H9 (cell line): ENCODE results near the gene KIF4A. TPM values are rescaled to one million over a fixed set of nuclear protein-coding genes. Genes with fewer than 3 reads are reported as not detected.

Source experiments
- DNase-seq: peaks from one replicate; pipeline ENCODE4 v3.0.0-alpha.2; 2017
- H2AFZ ChIP-seq: one replicate; pipeline ENCODE4 v1.6.1; 2013; ENCODE audit warnings: mild to moderate bottlenecking, low read length, control low read depth, moderate library complexity
- H2AK5ac ChIP-seq: 2 replicates; pipeline ENCODE4 v1.6.1; 2013; ENCODE audit warnings: low read length, control low read depth, mixed read lengths; ENCODE audit not compliant: insufficient read length
- H2BK120ac ChIP-seq: one replicate; pipeline ENCODE4 v1.6.1; 2013; ENCODE audit warnings: low read depth, mild to moderate bottlenecking, low read length, control low read depth, inconsistent platforms; ENCODE audit not compliant: poor library complexity, severe bottlenecking
- H2BK12ac ChIP-seq: 2 replicates; pipeline ENCODE4 v1.6.1; 2013; ENCODE audit warnings: low read length, control low read depth, mixed read lengths, low read depth; ENCODE audit not compliant: insufficient read length
- H2BK15ac ChIP-seq: 2 replicates; pipeline ENCODE4 v1.6.1; 2013; ENCODE audit warnings: low read depth, low read length, control low read depth
- H2BK20ac ChIP-seq: one replicate; pipeline ENCODE4 v1.6.1; 2013; ENCODE audit warnings: low read depth, mild to moderate bottlenecking, low read length, control low read depth, inconsistent platforms; ENCODE audit not compliant: poor library complexity, severe bottlenecking
- H2BK5ac ChIP-seq: 2 replicates; pipeline ENCODE4 v1.6.1; 2013; ENCODE audit warnings: low read length, control low read depth, mixed read lengths; ENCODE audit not compliant: insufficient read length
- H3K14ac ChIP-seq: 2 replicates; pipeline ENCODE4 v1.6.1; 2013; ENCODE audit warnings: low read length, control low read depth; ENCODE audit not compliant: insufficient read depth
- H3K18ac ChIP-seq: 2 replicates; pipeline ENCODE4 v1.6.1; 2013; ENCODE audit warnings: low read depth, mild to moderate bottlenecking, mixed read lengths, low read length, control low read depth; ENCODE audit not compliant: insufficient read length
- H3K23ac ChIP-seq: 2 replicates; pipeline ENCODE4 v1.6.1; 2013; ENCODE audit warnings: low read length, control low read depth, mixed read lengths, low read depth; ENCODE audit not compliant: insufficient read length
- H3K23me2 ChIP-seq: 2 replicates; pipeline ENCODE4 v1.6.1; 2013; ENCODE audit warnings: low read depth, mild to moderate bottlenecking, mixed read lengths, low read length, control low read depth; ENCODE audit not compliant: insufficient read length, poor library complexity, severe bottlenecking
- H3K27ac ChIP-seq: 2 replicates; pipeline ENCODE4 v1.5.1; 2013; ENCODE audit warnings: low read length, control low read depth, mixed read lengths, low read depth; ENCODE audit not compliant: insufficient read length
- H3K27me3 ChIP-seq: 2 replicates; pipeline ENCODE4 v1.6.1; 2013; ENCODE audit warnings: low read length, control low read depth, inconsistent platforms; ENCODE audit not compliant: insufficient read depth
- H3K4ac ChIP-seq: 2 replicates; pipeline ENCODE4 v1.6.1; 2013; ENCODE audit warnings: low read depth, mild to moderate bottlenecking, control low read depth, inconsistent platforms, low read length, moderate library complexity
- H3K4me1 ChIP-seq: 2 replicates; pipeline ENCODE4 v1.6.1; 2013; ENCODE audit warnings: low read length, control low read depth, inconsistent platforms; ENCODE audit not compliant: insufficient read depth
- H3K4me2 ChIP-seq: 2 replicates; pipeline ENCODE4 v1.6.1; 2013; ENCODE audit warnings: low read length, control low read depth, mixed read lengths; ENCODE audit not compliant: insufficient read length, insufficient read depth
- H3K56ac ChIP-seq: 2 replicates; pipeline ENCODE4 v1.6.1; 2013; ENCODE audit warnings: low read depth, mild to moderate bottlenecking, mixed read lengths, low read length, control low read depth; ENCODE audit not compliant: insufficient read length
- H3K79me1 ChIP-seq: 2 replicates; pipeline ENCODE4 v1.6.1; 2013; ENCODE audit warnings: low read depth, mild to moderate bottlenecking, moderate library complexity, low read length, control low read depth, inconsistent platforms; ENCODE audit not compliant: insufficient read depth, poor library complexity, severe bottlenecking
- H3K79me2 ChIP-seq: 2 replicates; pipeline ENCODE4 v1.6.1; 2013; ENCODE audit warnings: low read length, control low read depth, inconsistent platforms; ENCODE audit not compliant: insufficient read depth
- H3K9ac ChIP-seq: 2 replicates; pipeline ENCODE4 v1.6.1; 2013; ENCODE audit warnings: low read length, control low read depth, mixed read lengths; ENCODE audit not compliant: insufficient read length; ENCODE audit errors: extremely low read depth
- H3K9me3 ChIP-seq: one replicate; pipeline ENCODE4 v1.6.1; 2013; ENCODE audit warnings: low read depth, low read length, inconsistent platforms; ENCODE audit not compliant: control insufficient read depth
- H3T11ph ChIP-seq: one replicate; pipeline ENCODE4 v1.6.1; 2013; ENCODE audit warnings: mild to moderate bottlenecking, low read length, control low read depth, inconsistent platforms
- H4K20me1 ChIP-seq: one replicate; pipeline ENCODE4 v1.6.1; 2013; ENCODE audit not compliant: control insufficient read depth, insufficient read length, insufficient read depth
- H4K5ac ChIP-seq: 2 replicates; pipeline ENCODE4 v1.6.1; 2013; ENCODE audit warnings: low read depth, mild to moderate bottlenecking, mixed read lengths, low read length, control low read depth; ENCODE audit not compliant: insufficient read length
- H4K8ac ChIP-seq: replicated peaks from 2 replicates; pipeline ENCODE4 v1.6.1; 2013; ENCODE audit warnings: low read length, control low read depth, mixed read lengths, low read depth; ENCODE audit not compliant: insufficient read length
- H4K91ac ChIP-seq: 2 replicates; pipeline ENCODE4 v1.6.1; 2013; ENCODE audit warnings: low read depth, mild to moderate bottlenecking, moderate library complexity, mixed read lengths, low read length, control low read depth; ENCODE audit not compliant: insufficient read length
- H3K27ac Mint-ChIP-seq, 3 experiments: 2 replicates in 2 of 3; 3 replicates in 1 of 3; pipeline ENCODE4 v1.8.0; 2020 to 2021; ENCODE audit warnings: mixed read lengths in 3 of 3, mild to moderate bottlenecking in 1 of 3, moderate library complexity in 1 of 3
- H3K27me3 Mint-ChIP-seq: 2 replicates; pipeline ENCODE4 v1.8.0; 2021; ENCODE audit warnings: low read depth, mild to moderate bottlenecking, moderate library complexity, mixed read lengths
- H3K36me3 Mint-ChIP-seq, 3 experiments: 2 replicates in 2 of 3; 3 replicates in 1 of 3; pipeline ENCODE4 v1.8.0; 2020 to 2021; ENCODE audit warnings: low read depth in 3 of 3, mixed read lengths in 3 of 3; ENCODE audit not compliant: insufficient read depth in 1 of 3
- H3K4me1 Mint-ChIP-seq, 2 experiments: 2 replicates each; pipeline ENCODE4 v1.8.0; 2020; ENCODE audit warnings: mixed read lengths in 2 of 2
- H3K4me3 Mint-ChIP-seq, 2 experiments: 2 replicates in 1 of 2; 3 replicates in 1 of 2; pipeline ENCODE4 v1.8.0; 2020 to 2021; ENCODE audit warnings: mild to moderate bottlenecking in 2 of 2, mixed read lengths in 2 of 2, moderate library complexity in 1 of 2
- H3K9me3 Mint-ChIP-seq, 2 experiments: 2 replicates in 1 of 2; 3 replicates in 1 of 2; pipeline ENCODE4 v1.8.0; 2020; ENCODE audit warnings: mild to moderate bottlenecking in 2 of 2, mixed read lengths in 2 of 2, moderate library complexity in 1 of 2
- WGBS: extraction: QIAGEN DNeasy Blood & Tissue Kit; methylation state at CpG from one replicate; pipeline ENCODE4 v1.1.7; 2013; ENCODE audit warnings: missing lambda C conversion rate, low lambda C conversion rate, mixed read lengths; ENCODE audit not compliant: insufficient read length; ENCODE audit errors: extremely low coverage; 5-methylcytosine and 5-hydroxymethylcytosine counted together
- total RNA-seq: library from RNA; stranded (reverse); gene quantifications from 2 replicates; pipeline ENCODE4 v1.2.1, GENCODE V29; 2021
- TF ChIP-seq, protein P1 (sequence below): fragments of 200-600 bp; sonication (generic); conservative IDR thresholded peaks from 3 replicates; pipeline ENCODE4 v1.8.0; 2021; ENCODE audit warnings: antibody characterized with exemption, mild to moderate bottlenecking

Gene KIF4A
- total RNA-seq, 1 experiment from 2014 or later, result 41.8 TPM

- H2BK12ac ChIP-seq, result no peak overlapping the region
- no peaks in the 10 kb centered on the region for H3K27me3 ChIP-seq
- no peak overlapping the region for H4K8ac ChIP-seq
- H2AK5ac ChIP-seq, result no peak overlapping the region
- no peaks in the 10 kb centered on the region; the same call in 1 of the 2 replicates for H3K27me3 Mint-ChIP-seq
- no peak overlapping the region for H2BK15ac ChIP-seq
- H3K27ac Mint-ChIP-seq, result peak overlapping the region in 2 of 3 experiments; percentile 40 to 94; a peak in 2 of 7 replicates
- no peak overlapping the region for H2BK5ac ChIP-seq
- H3K36me3 Mint-ChIP-seq, result peaks cover 18 to 41% (median 40%) of the 10 kb centered on the region in 3 experiments
- no peaks in the 10 kb centered on the region for H3K4me1 ChIP-seq
- H3K23ac ChIP-seq, result no peak overlapping the region
- no peak overlapping the region for H3K18ac ChIP-seq
- WGBS, result no CpG with 5 or more reads among the region's 2 CpGs
- H3K4ac ChIP-seq, result no peak overlapping the region
- no peak overlapping the region for H2BK20ac ChIP-seq
- peak overlapping the region; percentile 89 to 95 for H3K4me3 Mint-ChIP-seq
- H4K20me1 ChIP-seq, result no peaks in the 10 kb centered on the region
- TF ChIP-seq, protein P1, sequence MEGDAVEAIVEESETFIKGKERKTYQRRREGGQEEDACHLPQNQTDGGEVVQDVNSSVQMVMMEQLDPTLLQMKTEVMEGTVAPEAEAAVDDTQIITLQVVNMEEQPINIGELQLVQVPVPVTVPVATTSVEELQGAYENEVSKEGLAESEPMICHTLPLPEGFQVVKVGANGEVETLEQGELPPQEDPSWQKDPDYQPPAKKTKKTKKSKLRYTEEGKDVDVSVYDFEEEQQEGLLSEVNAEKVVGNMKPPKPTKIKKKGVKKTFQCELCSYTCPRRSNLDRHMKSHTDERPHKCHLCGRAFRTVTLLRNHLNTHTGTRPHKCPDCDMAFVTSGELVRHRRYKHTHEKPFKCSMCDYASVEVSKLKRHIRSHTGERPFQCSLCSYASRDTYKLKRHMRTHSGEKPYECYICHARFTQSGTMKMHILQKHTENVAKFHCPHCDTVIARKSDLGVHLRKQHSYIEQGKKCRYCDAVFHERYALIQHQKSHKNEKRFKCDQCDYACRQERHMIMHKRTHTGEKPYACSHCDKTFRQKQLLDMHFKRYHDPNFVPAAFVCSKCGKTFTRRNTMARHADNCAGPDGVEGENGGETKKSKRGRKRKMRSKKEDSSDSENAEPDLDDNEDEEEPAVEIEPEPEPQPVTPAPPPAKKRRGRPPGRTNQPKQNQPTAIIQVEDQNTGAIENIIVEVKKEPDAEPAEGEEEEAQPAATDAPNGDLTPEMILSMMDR, result no peak
- no peak overlapping the region for H3K14ac ChIP-seq
- peaks cover 10% of the 10 kb centered on the region for H3K9me3 ChIP-seq
- H2BK120ac ChIP-seq, result no peak overlapping the region
- H3K23me2 ChIP-seq, result peaks cover 4% of the 10 kb centered on the region
- no peak overlapping the region for H2AFZ ChIP-seq
- H3K4me1 Mint-ChIP-seq, result peaks cover 32 to 38% of the 10 kb centered on the region in 2 experiments
- peaks cover 70% of the 10 kb centered on the region in 2 experiments for H3K9me3 Mint-ChIP-seq
- no peaks in the 10 kb centered on the region for H3K79me1 ChIP-seq
- H3K79me2 ChIP-seq, result peaks cover 24% of the 10 kb centered on the region
- peak overlapping the region; percentile 77 for H3K9ac ChIP-seq
- H3K27ac ChIP-seq, result no peak overlapping the region
- no peak overlapping the region for H3K56ac ChIP-seq
- no peak for DNase-seq
- H4K5ac ChIP-seq, result no peak overlapping the region
- H4K91ac ChIP-seq, result no peak overlapping the region
- H3T11ph ChIP-seq, result no peak overlapping the region
- H3K4me2 ChIP-seq, result peak overlapping the region; percentile 76
Measured at GRCh38 chrX:70456256-70456655, 166.4 kb downstream of the KIF4A start.
